ENCODE results near the gene GATA3. TPM values are rescaled to one million over a fixed set of nuclear protein-coding genes. Genes with fewer than 3 reads are reported as not detected.

GATA3 gene
- total and polyA plus RNA-seq, 9 of the 15 experiments (the other 6 are each of a cell fraction or from before 2014, with no cell fraction given) = 0.01 to 0.24 (median 0.09) TPM; not detected in 6

- BruUV-seq (replicated peaks) = no TSS peak
- H3K9me3 ChIP-seq (replicated peaks; ENCODE audit: control insufficient read depth, insufficient read depth, low read depth, low read length) = no peaks in the 10 kb centered on the region
- TF ChIP-seq PHTF2 (CRISPR knock-in tag; IDR thresholded peaks at IDR 0.05) = no peak
- no peak for TF ChIP-seq ZNF277 (CRISPR knock-in tag; IDR thresholded peaks at IDR 0.05; ENCODE audit: borderline replicate concordance)
- TF ChIP-seq ZNF232 (CRISPR knock-in tag; IDR thresholded peaks at IDR 0.05) = no peak
- TF ChIP-seq ZNF253 (CRISPR knock-in tag; conservative IDR thresholded peaks at IDR 0.05) = no peak
- no peak for TF ChIP-seq HDAC6 (IDR thresholded peaks at IDR 0.05; ENCODE audit: low read depth, low read length)
- no peak for TF ChIP-seq TARDBP (IDR thresholded peaks at IDR 0.05)
- no peak for TF ChIP-seq SETDB1 (IDR thresholded peaks at IDR 0.05; ENCODE audit: low read length)
- no peak for TF ChIP-seq E2F8 (IDR thresholded peaks at IDR 0.05; ENCODE audit: low read depth, partially characterized antibody)
- TF ChIP-seq CBX1 (IDR thresholded peaks at IDR 0.05; ENCODE audit: low read depth) = no peak
- no peak for TF ChIP-seq CEBPB (tag; IDR thresholded peaks at IDR 0.05)
- TF ChIP-seq ZNF655 (CRISPR knock-in tag; IDR thresholded peaks at IDR 0.05) = no peak
- H3K79me2 ChIP-seq (ENCODE audit: control insufficient read depth, insufficient read depth, low read length) = no peaks in the 10 kb centered on the region
- H3K4me1 ChIP-seq (replicated peaks in 1 of 2; ENCODE audit: control insufficient read depth in 2 of 2, insufficient read depth in 2 of 2, low read length in 2 of 2) = no peaks in the 10 kb centered on the region
- no peak overlapping the region for H3K4me3 ChIP-seq
- H3K27ac ChIP-seq (ENCODE audit: extremely low read depth, low read depth, low read length) = no peak overlapping the region
- 21% methylated on average over 4 of the region's 4 CpGs for WGBS (ENCODE audit: insufficient coverage, low coverage, missing lambda C conversion rate)
- FAIRE-seq (no peak), ATAC-seq (no peak), DNase-seq (ENCODE audit: extremely low read depth in 1 of 4, low spot score in 3 of 4) (no peak)
- no peaks in the 10 kb centered on the region for H3K9me1 ChIP-seq (ENCODE audit: control insufficient read depth, insufficient read depth, low read length)
- no peak overlapping the region for H2AFZ ChIP-seq (ENCODE audit: low read depth, low read length)
- in situ Hi-C loops (cut with MboI) (no loop called here), intact Hi-C loops (cut with micrococcal nuclease) (no loop called here)
- H4K20me1 ChIP-seq (replicated peaks; ENCODE audit: control insufficient read depth, insufficient read depth, low read length) = no peaks in the 10 kb centered on the region
- H3K9ac ChIP-seq (ENCODE audit: insufficient read depth in 1 of 2, low read depth in 2 of 2, low read length in 2 of 2) = no peak overlapping the region
- no peaks in the 10 kb centered on the region for H3K36me3 ChIP-seq (ENCODE audit: control insufficient read depth, insufficient read depth, low read length)
- no peak overlapping the region for H3K4me2 ChIP-seq (ENCODE audit: insufficient read depth, low read length)
- H3K27me3 ChIP-seq (ENCODE audit: control insufficient read depth in 2 of 2, insufficient read depth in 2 of 2, low read length in 2 of 2) = peaks cover 11 to 20% of the 10 kb centered on the region in 2 experiments; a peak in 4 of 5 replicates
- CTCF ChIA-PET (ENCODE audit: low intra/inter-chr PET ratio) = no interaction called here
- POLR2A ChIA-PET = interaction anchor here (0.6 to 0.7 kb wide), 2 partner anchors 14 to 18 kb away, joined by 3 read pairs; no protein-coding TSS in a partner anchor
These were observed 31.2 kb upstream of the GATA3 start for GRCh38 chr10:8023321-8023720.
